Transverse colon (tissue), 4 donors: ENCODE results near the gene OLA1. TPM values are rescaled to one million over a fixed set of nuclear protein-coding genes. Genes with fewer than 3 reads are reported as not detected.

ENCODE experiments used
- DNase-seq: peaks from one replicate; pipeline ENCODE4 v3.0.0-alpha.2; 2019
- H3K27ac ChIP-seq, 4 donors: fragments of 200-600 bp; sonication (generic); 2 replicates each; pipeline ENCODE4 v1.5.1; 2016 to 2018; ENCODE audit warnings: inconsistent platforms in 4 of 4
- H3K27me3 ChIP-seq: fragments of 200-600 bp; sonication (generic); 2 replicates; pipeline ENCODE4 v1.5.1; 2017; ENCODE audit warnings: inconsistent platforms
- H3K36me3 ChIP-seq, 4 donors: fragments of 200-600 bp; sonication (generic); 2 replicates each; pipeline ENCODE4 v1.5.1; 2017 to 2019; ENCODE audit warnings: inconsistent platforms in 4 of 4
- H3K4me1 ChIP-seq, 4 donors: fragments of 200-600 bp; sonication (generic); 2 replicates each; pipeline ENCODE4 v1.5.1; 2017 to 2020; ENCODE audit warnings: inconsistent platforms in 4 of 4
- H3K4me3 ChIP-seq, 4 donors: fragments of 200-600 bp; sonication (generic); 1 replicate in 1 of 4; 2 replicates in 3 of 4; pipeline versions ENCODE4 v1.5.1 to v1.6.1; 2017 to 2019; ENCODE audit warnings: inconsistent platforms in 4 of 4
- H3K9me3 ChIP-seq, 2 donors: fragments of 200-600 bp; sonication (generic); 2 replicates each; pipeline ENCODE4 v1.5.1; 2017 to 2019; ENCODE audit warnings: inconsistent platforms in 2 of 2
- CTCF ChIP-seq, 5 experiments: fragments of 200-600 bp in 3 of 5; fragments of 450-650 bp in 2 of 5; sonication (generic) in 3 of 5; IDR thresholded peaks; 1 replicate in 2 of 5; 2 replicates in 3 of 5; pipeline ENCODE4 v1.5.1; 2016 to 2017; ENCODE audit warnings: antibody characterized with exemption in 5 of 5, inconsistent platforms in 3 of 5, mild to moderate bottlenecking in 2 of 5, moderate library complexity in 1 of 5
- EP300 ChIP-seq: sonication (generic); formaldehyde crosslinking; IDR thresholded peaks from one replicate; pipeline ENCODE4 v1.6.1; 2017; ENCODE audit warnings: antibody characterized with exemption, low read depth
- POLR2A ChIP-seq: fragments of 450-650 bp; IDR thresholded peaks from one replicate; pipeline ENCODE4 v1.6.1; 2016; ENCODE audit warnings: antibody characterized with exemption, mild to moderate bottlenecking, moderate library complexity
- POLR2AphosphoS5 ChIP-seq, 3 donors: sonication (generic); formaldehyde crosslinking; IDR thresholded peaks; one replicate each; pipeline ENCODE4 v1.6.1; 2016; ENCODE audit warnings: antibody characterized with exemption in 3 of 3
- WGBS, 2 donors: methylation state at CpG; one replicate each; pipeline ENCODE4 v1.1.5; 2018; ENCODE audit warnings: low coverage in 1 of 2; 5-methylcytosine and 5-hydroxymethylcytosine counted together
- in situ Hi-C, 4 donors: fragments of 200-750 bp; cut with MboI; loops; one replicate each; pipeline versions ENCODE4 v1.15.0 to v1.15.1; 2017; ENCODE audit warnings: low sequenced_read_pairs in 3 of 4, low pct_ligation_motif_present in 1 of 4, low pct_unique_long_range_greater_than_20kb in 1 of 4
- intact Hi-C: fragments of 100-400 bp; cut with DNase I; formaldehyde crosslinking; loops from one replicate; pipeline ENCODE4 v1.15.1; 2023; ENCODE audit warnings: low total_unique reads
- total RNA-seq, 4 donors: library from RNA; depleted of rRNA; stranded (reverse); fragments of >200 nt; gene quantifications; one replicate each; pipeline ENCODE4 v1.1.0, GENCODE V29; 2016

The OLA1 gene
- total RNA-seq, 4 donors from 2014 or later = 6.7 to 47.7 (median 37.1) TPM

GRCh38 chr2:174090476-174090875 lies 157.9 kb downstream of the OLA1 start:
- no peaks in the 10 kb centered on the region for H3K9me3 ChIP-seq
- no peak overlapping the region for H3K27ac ChIP-seq
- intact Hi-C loops (no loop called here), in situ Hi-C loops (no loop called here)
- no peak overlapping the region for H3K4me3 ChIP-seq
- WGBS, 2 donors = 86 to 90% methylated on average over 4 of the region's 4 CpGs
- H3K36me3 ChIP-seq = no peaks in the 10 kb centered on the region
- no peaks in the 10 kb centered on the region for H3K27me3 ChIP-seq
- no peaks in the 10 kb centered on the region for H3K4me1 ChIP-seq
- TF ChIP-seq POLR2A = no peak
- no peak for TF ChIP-seq CTCF (IDR thresholded peaks at IDR 0.05)
- no peak for TF ChIP-seq EP300
- no peak for TF ChIP-seq POLR2AphosphoS5 (IDR thresholded peaks at IDR 0.05)
- DNase-seq = no peak

DNA sequence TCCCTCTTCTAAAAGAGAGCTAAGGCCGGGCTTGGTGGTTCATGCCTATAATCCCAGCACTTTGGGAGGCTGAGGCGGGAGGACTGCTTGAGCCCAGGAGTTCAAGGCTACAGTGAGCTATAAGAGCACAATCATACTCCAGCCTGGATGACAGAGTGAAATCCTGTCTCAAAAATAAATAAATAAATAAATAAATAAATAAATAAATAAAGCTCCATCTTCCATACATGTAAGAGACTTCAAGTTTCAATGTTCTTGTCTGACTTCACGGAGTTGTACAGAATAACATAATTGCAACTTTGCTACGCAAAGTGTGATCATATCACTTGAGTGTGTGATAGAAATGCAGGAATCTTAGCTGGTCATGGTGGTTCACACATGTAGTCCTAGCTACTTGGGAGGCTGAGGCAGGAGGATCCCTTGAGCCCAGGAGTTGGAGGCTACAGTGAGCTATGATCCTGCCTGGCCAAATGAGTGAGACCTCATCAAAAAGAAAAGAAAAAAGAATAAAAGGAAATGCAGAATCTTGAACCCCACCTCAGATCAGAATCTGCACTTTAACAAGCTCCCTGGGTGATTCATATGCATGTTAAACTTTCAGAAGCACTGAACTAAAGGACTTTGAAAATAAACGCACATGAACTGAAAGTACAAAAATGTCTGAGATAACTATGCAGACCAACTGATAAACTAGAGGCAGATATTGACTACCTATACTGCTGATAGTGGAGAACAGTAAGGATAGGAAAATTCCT lies 159.4 kb downstream of the OLA1 start:
- Histone ChIP-seq H3K4me1 (no peaks in the 10 kb centered on the region), H3K36me3 (no peaks in the 10 kb centered on the region), H3K27ac (no peak overlapping the region), H3K9me3 (no peaks in the 10 kb centered on the region), H3K4me3 (no peak overlapping the region), H3K27me3 (no peaks in the 10 kb centered on the region)
- DNase-seq = no peak
- TF ChIP-seq POLR2A (no peak), POLR2AphosphoS5 (IDR thresholded peaks at IDR 0.05) (no peak), EP300 (no peak), CTCF (IDR thresholded peaks at IDR 0.05) (no peak)
- intact Hi-C loops (loop anchor here (1.0 kb wide), 1 partner anchor 30 kb away; no protein-coding TSS in a partner anchor), in situ Hi-C loops (no loop called here)
- 93 to 96% methylated on average over 4 to 5 of the region's 5 CpGs for WGBS, 2 donors

GRCh38 chr2:174086708-174087107 lies 161.6 kb downstream of the OLA1 start:
- in situ Hi-C loops (no loop called here), intact Hi-C loops (no loop called here)
- Histone ChIP-seq H3K36me3 (no peaks in the 10 kb centered on the region), H3K4me1 (no peaks in the 10 kb centered on the region), H3K27me3 (no peaks in the 10 kb centered on the region), H3K27ac (no peak overlapping the region), H3K4me3 (no peak overlapping the region), H3K9me3 (no peaks in the 10 kb centered on the region)
- WGBS, 2 donors = 89 to 97% methylated on average over 6 to 11 of the region's 11 CpGs
- no peak for DNase-seq
- TF ChIP-seq EP300 = no peak
- no peak for TF ChIP-seq POLR2A
- TF ChIP-seq CTCF (IDR thresholded peaks at IDR 0.05) = no peak
- no peak for TF ChIP-seq POLR2AphosphoS5 (IDR thresholded peaks at IDR 0.05)

DNA sequence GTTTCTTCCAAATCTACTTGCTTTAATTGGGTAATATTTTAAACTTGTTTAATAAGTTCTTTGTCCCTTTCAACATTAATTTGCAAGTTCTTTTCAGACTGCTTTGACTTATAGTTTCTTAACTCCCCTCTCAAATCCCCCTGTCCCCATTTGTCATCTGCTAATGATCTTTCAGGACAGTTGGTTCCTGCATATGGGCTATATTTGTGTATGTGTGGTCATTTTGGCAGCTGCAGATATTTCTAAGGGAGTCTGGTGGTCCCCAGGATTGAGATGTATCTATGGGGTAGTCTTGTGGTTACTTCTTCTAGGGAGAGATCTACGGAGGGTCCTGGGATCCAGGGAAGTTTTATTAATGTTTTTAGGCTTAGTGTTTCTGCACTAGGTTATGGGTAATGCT lies 162.6 kb downstream of the OLA1 start:
- in situ Hi-C loops = no loop called here
- Histone ChIP-seq H3K9me3 (no peaks in the 10 kb centered on the region), H3K27ac (no peak overlapping the region), H3K4me3 (no peak overlapping the region), H3K27me3 (no peaks in the 10 kb centered on the region), H3K36me3 (no peaks in the 10 kb centered on the region), H3K4me1 (no peaks in the 10 kb centered on the region)
- TF ChIP-seq EP300 (no peak), POLR2AphosphoS5 (IDR thresholded peaks at IDR 0.05) (no peak), POLR2A (no peak), CTCF (IDR thresholded peaks at IDR 0.05) (no peak)
- intact Hi-C loops = no loop called here
- no peak for DNase-seq
- 91 to 100% methylated on average over 1 of the region's 1 CpG for WGBS, 2 donors
